ENCODE measurements around the gene KCNK2.

- TF ChIP-seq CTCF (conservative IDR thresholded peaks at IDR 0.05; ENCODE audit: low read length): no peak
- TF ChIP-seq EZH2phosphoT487 (IDR thresholded peaks at IDR 0.05; ENCODE audit: borderline replicate concordance): no peak
Observed at GRCh38 chr1:215269955-215270354, 187.4 kb downstream of the KCNK2 start.
